Activated CD4-positive, alpha-beta T cell treated with anti-CD3 and anti-CD28 coated beads, Interleukin-2, amount 10 ng/mL, durations not matched to agents 24 days and 14 days (primary cell): ENCODE results near the gene IGSF6. TPM values are rescaled to one million over a fixed set of nuclear protein-coding genes. Genes with fewer than 3 reads are reported as not detected.
A peak's percentile ranks its signal among the peaks of the same experiment; 100 is the strongest.
"Not testable (repeated sequence)": the region's sequence is repeated elsewhere in the genome, so short reads cannot be mapped to it uniquely, and the experiment has no call there.

Experiments
- DNase-seq: peaks from one replicate; pipeline ENCODE4 v3.0.0; 2022
- H3K27ac Mint-ChIP-seq: one replicate; pipeline ENCODE4 v1.8.0; 2022; ENCODE audit warnings: mild to moderate bottlenecking, mixed read lengths
- H3K27me3 Mint-ChIP-seq: one replicate; pipeline ENCODE4 v1.8.0; 2022; ENCODE audit warnings: mixed read lengths
- H3K36me3 Mint-ChIP-seq: one replicate; pipeline ENCODE4 v1.8.0; 2022; ENCODE audit warnings: low read depth, mild to moderate bottlenecking, mixed read lengths
- H3K4me1 Mint-ChIP-seq: one replicate; pipeline ENCODE4 v1.8.0; 2021; ENCODE audit warnings: mixed read lengths
- H3K4me3 Mint-ChIP-seq: one replicate; pipeline ENCODE4 v1.8.0; 2022; ENCODE audit warnings: mild to moderate bottlenecking, moderate library complexity, mixed read lengths
- H3K9me3 Mint-ChIP-seq: one replicate; pipeline ENCODE4 v1.8.0; 2021; ENCODE audit warnings: mixed read lengths
- intact Hi-C: fragments of 100-400 bp; cut with micrococcal nuclease; formaldehyde crosslinking; loops from one replicate; pipeline ENCODE4 v1.15.1; 2023
- total RNA-seq: library from RNA; stranded (reverse); gene quantifications from 2 replicates; pipeline ENCODE4 v1.2.3, GENCODE V29; 2022

Gene IGSF6
- total RNA-seq, 1 donor from 2014 or later, result not detected

DNA sequence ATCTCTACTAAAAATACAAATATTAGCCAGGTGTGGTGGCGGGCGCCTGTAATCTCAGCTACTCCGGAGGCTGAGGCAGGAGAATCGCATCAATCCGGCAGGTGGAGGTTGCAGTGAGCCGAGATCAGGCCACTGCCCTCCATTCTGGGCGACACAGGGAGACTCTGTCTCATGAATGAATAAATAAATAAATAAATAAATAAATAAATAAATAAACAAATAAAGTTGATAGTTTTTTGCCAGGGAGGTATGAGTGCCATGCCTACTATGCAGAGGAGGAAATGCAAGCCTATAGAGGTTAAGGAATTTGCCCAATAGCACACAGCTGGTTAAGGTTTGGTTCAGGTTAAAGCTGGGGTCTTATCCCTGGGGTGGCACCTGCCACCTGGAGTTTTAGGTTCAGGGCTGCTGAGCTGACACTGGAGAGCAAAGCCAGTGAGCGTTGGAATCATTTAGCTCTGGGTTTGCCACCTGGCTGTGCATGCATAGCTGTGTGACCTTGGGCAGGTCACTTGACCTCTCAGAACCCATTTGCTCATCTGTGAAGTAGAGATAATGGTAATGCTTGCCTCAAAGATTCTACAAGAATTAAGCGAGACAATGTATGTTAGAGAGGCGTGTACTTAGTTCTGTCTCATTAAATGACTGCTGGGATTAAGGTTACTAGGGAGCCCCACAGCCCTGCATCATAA is 12.5 kb upstream of the IGSF6 start:
- peaks cover 8% of the 10 kb centered on the region for H3K4me1 Mint-ChIP-seq
- H3K4me3 Mint-ChIP-seq, result no peak overlapping the region
- H3K27me3 Mint-ChIP-seq, result peaks cover 22% of the 10 kb centered on the region
- H3K36me3 Mint-ChIP-seq, result no peaks in the 10 kb centered on the region
- no peak for DNase-seq
- H3K9me3 Mint-ChIP-seq, result no peaks in the 10 kb centered on the region
- intact Hi-C loops, result no loop called here
- H3K27ac Mint-ChIP-seq, result no peak overlapping the region

DNA sequence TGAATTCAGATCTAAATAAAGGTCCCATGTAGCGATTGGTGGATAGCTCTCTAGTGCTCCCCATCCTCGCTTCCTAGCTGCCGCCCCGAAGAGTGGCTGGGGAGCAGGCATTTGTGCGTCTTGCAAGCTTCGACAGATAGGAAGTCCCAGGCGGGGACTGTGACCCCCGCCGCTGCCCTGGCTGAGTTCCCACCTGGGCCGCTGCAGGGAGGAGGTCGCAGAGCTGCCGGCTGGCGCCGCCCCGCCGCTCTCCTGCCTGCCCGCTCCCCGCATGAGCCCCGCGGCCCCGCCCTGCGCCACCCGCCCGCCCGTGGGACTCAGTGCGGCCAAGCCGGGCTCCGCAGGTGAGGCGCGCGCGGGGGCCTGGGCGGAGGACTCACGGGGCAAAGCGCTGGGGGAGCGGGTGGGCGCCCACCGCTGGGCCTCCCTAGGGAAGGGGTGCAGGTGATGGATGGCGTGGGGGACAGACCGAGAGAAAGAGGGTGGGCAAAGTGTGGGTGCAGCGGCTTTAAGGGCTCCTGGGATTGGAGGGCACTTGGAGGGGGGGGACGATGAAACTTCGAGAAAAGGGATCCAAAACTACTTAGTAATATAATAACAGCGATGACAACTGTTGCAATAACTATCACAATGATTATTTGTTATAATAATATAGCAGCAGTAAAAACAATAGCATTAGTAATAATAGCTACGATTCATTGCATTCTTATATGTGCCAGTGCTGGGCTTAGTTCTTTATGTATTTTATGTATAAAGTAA is 11.7 kb upstream of the IGSF6 start, which contains the start of gene OTOA:
TSS of gene OTOA (plus strand) at position 80 of the 759 bp plus-strand sequence. CDS start 14,547 bp downstream, outside the sequence.
- Mint-ChIP-seq H3K4me3 (peak within 1 kb of the TSS; percentile 29), H3K4me1 (peaks cover 8% of the 10 kb centered on the region), H3K36me3 (no peaks in the 10 kb centered on the region), H3K27ac (no peak within 1 kb of the TSS), H3K9me3 (no peaks in the 10 kb centered on the region), H3K27me3 (peaks cover 18% of the 10 kb centered on the region)
- peak; percentile 61 for DNase-seq
- intact Hi-C loops, result no loop called here

DNA sequence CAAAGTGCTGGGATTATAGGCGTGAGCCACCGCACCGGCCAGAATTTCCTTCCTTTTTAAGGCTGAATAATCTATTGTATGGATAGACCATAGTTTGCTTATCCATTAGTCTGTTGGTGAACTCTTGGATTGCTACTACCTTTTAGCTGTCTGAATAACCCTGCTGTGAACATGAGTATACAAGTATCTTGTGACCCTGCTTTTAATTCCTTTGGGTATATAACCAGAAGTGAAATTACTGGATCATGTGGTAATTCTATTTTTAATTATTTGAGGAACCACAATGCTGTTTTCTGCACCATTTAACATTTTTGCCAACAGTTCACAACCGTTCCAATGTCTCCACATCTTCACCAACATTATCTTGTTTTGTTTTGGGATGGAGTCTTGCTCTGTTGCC is 6.7 kb upstream of the IGSF6 start:
- Mint-ChIP-seq H3K27ac (no peak overlapping the region), H3K36me3 (peaks cover 22% of the 10 kb centered on the region), H3K4me3 (no peak overlapping the region), H3K27me3 (peaks cover 8% of the 10 kb centered on the region), H3K9me3 (no peaks in the 10 kb centered on the region), H3K4me1 (peaks cover 33% of the 10 kb centered on the region)
- intact Hi-C loops, result loop anchor here (5.0 kb wide), 1 partner anchor 528 kb away; no protein-coding TSS in a partner anchor
- no peak for DNase-seq

DNA sequence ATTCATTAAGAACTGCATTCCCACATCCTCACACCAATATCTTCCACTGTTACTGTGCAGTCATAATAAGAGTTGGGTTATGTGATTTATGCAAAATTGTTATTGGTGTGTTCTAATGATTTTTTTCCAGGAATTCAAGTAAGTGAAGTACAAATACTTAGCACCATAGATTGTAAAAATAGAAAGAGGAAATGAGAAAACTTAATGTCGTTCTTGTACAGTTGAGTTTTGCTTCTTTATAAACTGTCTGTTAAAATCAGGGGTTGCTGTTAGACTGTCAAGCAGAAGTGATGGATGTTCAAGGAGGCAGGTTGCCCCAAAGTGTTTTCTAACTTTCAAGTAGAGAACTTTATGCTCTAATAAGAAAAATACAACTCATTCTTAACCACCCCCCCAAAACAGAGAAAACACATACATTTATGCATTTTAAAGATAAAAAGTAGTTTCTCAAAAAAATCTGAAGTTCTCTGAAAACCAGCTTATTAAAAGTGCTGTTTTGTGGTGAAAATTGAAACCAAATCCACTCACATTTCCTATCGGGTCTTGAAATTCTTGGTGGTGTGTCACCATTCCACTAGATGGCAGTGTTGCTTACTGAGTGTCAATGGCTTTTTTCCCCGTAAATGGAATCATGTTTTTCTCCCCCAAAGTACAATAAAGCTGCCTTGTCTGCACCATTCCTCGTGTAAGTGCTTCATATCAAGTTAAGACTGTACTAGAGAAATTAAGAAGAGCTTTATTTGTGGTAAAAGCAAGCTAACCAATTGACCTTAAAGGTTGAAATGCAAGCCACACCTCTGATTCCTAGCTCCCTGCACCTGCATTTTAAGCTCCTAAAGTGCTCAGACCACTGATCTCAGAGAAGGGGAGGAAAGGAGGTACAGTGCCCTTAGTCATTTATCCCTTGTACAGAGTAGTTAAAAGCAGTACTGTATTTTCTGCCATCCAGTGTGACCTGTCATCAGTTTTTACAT is 4.7 kb upstream of the IGSF6 start:
- intact Hi-C loops, result loop anchor here (1.0 to 5.0 kb wide), 2 partner anchors 51 to 530 kb away; no protein-coding TSS in a partner anchor

DNA sequence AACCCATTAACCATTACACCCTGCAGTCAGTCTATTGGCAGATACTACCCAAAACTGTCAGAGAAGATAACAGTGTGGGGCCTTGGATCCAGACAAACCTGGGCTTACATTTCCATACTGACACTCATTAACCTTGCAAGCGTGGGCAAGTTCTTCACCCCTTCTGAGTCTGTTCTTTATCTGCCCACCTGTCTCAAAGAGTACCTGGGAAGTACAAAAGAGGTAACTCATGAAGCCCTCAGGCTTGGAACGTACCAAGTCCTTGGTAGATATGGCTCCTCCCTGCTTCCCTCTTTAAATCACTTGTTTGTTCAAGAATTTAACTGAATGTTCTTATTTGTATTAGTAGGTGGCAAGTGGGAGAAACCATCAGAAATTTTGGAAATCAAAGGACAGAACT is 2.5 kb upstream of the IGSF6 start:
- Mint-ChIP-seq H3K4me1 (peaks cover 31% of the 10 kb centered on the region), H3K27me3 (no peaks in the 10 kb centered on the region), H3K27ac (no peak overlapping the region), H3K36me3 (peaks cover 23% of the 10 kb centered on the region), H3K4me3 (no peak overlapping the region), H3K9me3 (no peaks in the 10 kb centered on the region)
- no peak for DNase-seq
- intact Hi-C loops, result loop anchor here (5.0 kb wide), 1 partner anchor 532 kb away; no protein-coding TSS in a partner anchor

More for the DNA sequence above, 4.7 kb upstream of the IGSF6 start:
- Mint-ChIP-seq H3K4me3 (peak overlapping the region; percentile 26), H3K4me1 (peaks cover 39% of the 10 kb centered on the region), H3K27me3 (no peaks in the 10 kb centered on the region), H3K27ac (no peak overlapping the region), H3K9me3 (no peaks in the 10 kb centered on the region), H3K36me3 (peaks cover 22% of the 10 kb centered on the region)
- peak; percentile 86 for DNase-seq

DNA sequence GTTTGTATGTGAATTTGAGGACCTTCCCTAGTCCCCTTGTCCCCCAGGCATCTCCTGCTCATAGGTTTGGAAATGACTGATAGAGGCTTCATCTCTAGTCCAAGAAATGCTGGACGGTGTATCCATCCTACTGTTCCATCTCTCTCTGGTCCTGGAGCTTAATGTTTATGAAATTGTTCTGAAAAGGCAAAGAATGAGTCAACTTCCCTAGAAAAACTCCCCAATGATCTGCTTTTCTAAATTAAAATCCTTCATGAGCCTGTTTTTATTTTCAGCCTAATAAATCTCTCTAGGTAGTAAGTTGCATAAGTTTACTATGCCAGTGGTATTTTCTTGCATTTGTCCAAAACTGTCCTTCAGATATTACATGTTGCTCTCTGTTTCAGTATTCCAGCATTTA is 2.1 kb upstream of the IGSF6 start:
- peaks cover 23% of the 10 kb centered on the region for H3K36me3 Mint-ChIP-seq
- H3K4me1 Mint-ChIP-seq, result peaks cover 31% of the 10 kb centered on the region
- intact Hi-C loops, result no loop called here
- no peak overlapping the region for H3K4me3 Mint-ChIP-seq
- no peak for DNase-seq
- H3K9me3 Mint-ChIP-seq, result no peaks in the 10 kb centered on the region
- H3K27me3 Mint-ChIP-seq, result no peaks in the 10 kb centered on the region
- H3K27ac Mint-ChIP-seq, result peak overlapping the region; percentile 1

DNA sequence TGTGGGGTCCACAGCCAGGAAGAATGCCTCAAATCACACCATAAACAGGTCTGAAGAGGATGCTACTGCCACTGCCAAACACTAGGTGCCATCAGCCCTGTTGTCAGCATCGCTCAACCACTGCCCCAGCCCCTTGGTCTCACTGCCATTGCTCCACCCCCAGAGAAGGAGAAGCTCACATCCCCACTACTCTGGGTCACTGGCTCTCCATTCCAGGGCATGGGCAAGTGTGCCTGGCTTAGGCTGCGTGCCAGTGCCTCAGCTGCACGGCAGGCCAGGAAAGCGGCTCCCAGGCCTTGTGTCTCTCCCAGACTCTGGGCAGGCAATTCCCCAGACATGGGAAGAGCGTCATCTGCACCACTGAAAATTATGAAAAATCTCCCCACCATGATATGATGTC is 1.2 kb upstream of the IGSF6 start:
- no peak overlapping the region for H3K4me3 Mint-ChIP-seq
- intact Hi-C loops, result no loop called here
- peaks cover 34% of the 10 kb centered on the region for H3K4me1 Mint-ChIP-seq
- H3K9me3 Mint-ChIP-seq, result no peaks in the 10 kb centered on the region
- no peak overlapping the region for H3K27ac Mint-ChIP-seq
- peaks cover 23% of the 10 kb centered on the region for H3K36me3 Mint-ChIP-seq
- no peaks in the 10 kb centered on the region for H3K27me3 Mint-ChIP-seq
- no peak for DNase-seq

DNA sequence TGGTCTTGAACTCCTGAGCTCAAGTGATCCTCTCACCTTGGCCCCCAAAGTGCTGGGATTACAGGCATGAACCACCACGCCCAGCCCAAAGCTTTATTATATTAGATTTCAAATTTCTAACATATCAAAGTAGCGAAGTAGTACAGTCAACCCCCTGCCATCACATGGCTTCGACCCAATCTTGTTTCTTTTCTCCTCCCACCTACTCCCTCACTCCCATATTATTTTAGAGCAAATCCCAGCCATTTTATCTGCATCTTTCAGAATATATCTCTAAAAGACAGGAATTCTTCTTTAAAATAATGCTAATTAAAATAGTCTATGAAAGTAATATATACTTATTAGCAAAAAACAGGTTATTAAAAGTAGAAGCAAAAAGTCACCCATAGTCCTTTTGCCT is 893 bp downstream of the IGSF6 start:
- Mint-ChIP-seq H3K9me3 (no peaks in the 10 kb centered on the region), H3K27me3 (no peaks in the 10 kb centered on the region), H3K27ac (no peak overlapping the region), H3K4me1 (peaks cover 34% of the 10 kb centered on the region), H3K36me3 (peaks cover 25% of the 10 kb centered on the region), H3K4me3 (no peak overlapping the region)
- intact Hi-C loops, result no loop called here
- DNase-seq, result no peak

DNA sequence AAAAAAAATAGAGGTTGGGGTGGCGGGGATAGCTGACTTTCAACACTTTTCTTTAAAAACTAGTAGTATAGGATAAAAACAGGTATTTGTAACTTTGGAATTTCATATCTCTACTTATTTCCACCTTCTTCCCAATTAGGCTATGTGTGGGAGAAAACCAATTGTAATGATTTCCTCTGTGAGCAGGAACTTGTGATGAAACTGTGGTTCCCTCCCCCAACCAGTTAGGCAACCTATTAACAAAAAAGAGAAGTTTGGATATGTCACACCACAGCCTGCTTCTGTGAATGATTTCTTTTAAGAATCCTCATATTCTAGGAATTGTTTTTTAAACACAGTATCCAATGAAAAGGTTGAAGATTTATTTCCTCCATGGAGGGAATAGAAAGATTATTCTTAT is 1.9 kb downstream of the IGSF6 start:
- no peaks in the 10 kb centered on the region for H3K9me3 Mint-ChIP-seq
- H3K36me3 Mint-ChIP-seq, result peaks cover 16% of the 10 kb centered on the region
- H3K27ac Mint-ChIP-seq, result no peak overlapping the region
- intact Hi-C loops, result no loop called here
- H3K4me3 Mint-ChIP-seq, result no peak overlapping the region
- DNase-seq, result no peak
- H3K27me3 Mint-ChIP-seq, result no peaks in the 10 kb centered on the region
- peaks cover 39% of the 10 kb centered on the region for H3K4me1 Mint-ChIP-seq

DNA sequence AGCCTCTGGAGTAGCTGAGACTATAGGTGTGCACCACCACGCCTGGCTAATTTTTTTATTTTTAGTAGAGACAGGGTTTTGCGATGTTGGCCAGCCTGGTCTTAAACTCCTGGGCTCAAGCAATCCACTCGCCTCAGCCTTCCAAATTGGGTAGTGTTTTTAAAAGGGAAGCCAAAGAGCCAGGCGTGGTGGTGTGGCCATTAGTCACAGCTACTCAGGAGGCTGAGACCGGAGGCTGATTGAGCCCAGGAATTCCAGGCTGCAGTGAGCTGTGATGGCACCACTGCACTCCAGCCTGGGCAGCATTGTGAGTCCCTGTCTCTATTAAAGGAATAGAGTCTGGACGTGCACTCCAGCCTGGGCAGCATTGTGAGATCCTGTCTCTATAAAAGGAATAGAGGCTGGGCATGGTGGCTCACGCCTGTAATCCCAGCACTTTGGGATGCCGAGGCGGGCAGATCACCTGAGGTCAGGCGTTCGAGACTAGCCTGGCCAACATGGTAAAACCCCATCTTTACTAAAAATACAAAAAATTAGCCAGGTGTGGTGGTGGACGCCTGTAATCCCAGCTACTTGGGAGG is 2.5 kb downstream of the IGSF6 start:
- H3K27me3 Mint-ChIP-seq, H3K4me3 Mint-ChIP-seq, DNase-seq, H3K9me3 Mint-ChIP-seq, H3K27ac Mint-ChIP-seq: not testable (repeated sequence)
- Mint-ChIP-seq H3K4me1 (peaks cover 42% of the 10 kb centered on the region), H3K36me3 (peaks cover 12% of the 10 kb centered on the region)
- intact Hi-C loops, result loop anchor here (5.0 kb wide), 1 partner anchor 302 kb away; the partner anchor contains the start of gene UQCRC2

DNA sequence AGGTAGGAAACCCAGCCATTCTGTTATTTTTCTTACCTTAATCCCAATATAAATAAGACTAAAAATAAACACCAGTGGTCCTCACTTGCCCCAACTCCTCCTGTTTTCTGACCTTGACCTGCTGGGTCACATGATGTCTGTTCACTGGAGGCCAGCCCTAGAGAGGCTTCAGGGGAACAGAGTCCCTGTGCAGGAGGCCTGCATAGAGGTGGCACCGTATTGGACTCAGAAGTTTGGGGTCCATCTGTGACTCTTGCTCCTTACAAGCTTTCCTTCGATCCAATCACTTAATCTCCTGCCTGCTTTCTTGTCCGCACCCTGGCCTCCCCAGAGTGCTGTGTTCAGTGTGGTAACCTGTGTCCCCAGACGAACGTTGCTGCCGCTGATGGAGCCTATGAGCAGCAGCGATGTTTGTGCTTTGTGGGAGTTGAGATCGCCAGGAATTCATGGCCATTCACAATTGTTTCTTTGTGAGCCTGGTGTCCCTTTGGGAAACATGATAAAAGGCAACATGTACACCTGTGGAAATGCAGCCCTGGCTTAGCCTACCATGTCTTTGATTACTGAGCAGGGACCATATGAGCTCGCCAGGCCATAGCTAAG is 4.7 kb downstream of the IGSF6 start:
- intact Hi-C loops, result loop anchor here (2.0 to 5.0 kb wide), 2 partner anchors 13 to 305 kb away; partner anchors contain the start of gene UQCRC2
- no peaks in the 10 kb centered on the region for H3K27me3 Mint-ChIP-seq
- DNase-seq, result no peak
- peak overlapping the region; percentile 42 for H3K4me3 Mint-ChIP-seq
- peak overlapping the region; percentile 91 for H3K27ac Mint-ChIP-seq
- peaks cover 8% of the 10 kb centered on the region for H3K36me3 Mint-ChIP-seq
- H3K4me1 Mint-ChIP-seq, result peaks cover 43% of the 10 kb centered on the region
- H3K9me3 Mint-ChIP-seq, result no peaks in the 10 kb centered on the region

DNA sequence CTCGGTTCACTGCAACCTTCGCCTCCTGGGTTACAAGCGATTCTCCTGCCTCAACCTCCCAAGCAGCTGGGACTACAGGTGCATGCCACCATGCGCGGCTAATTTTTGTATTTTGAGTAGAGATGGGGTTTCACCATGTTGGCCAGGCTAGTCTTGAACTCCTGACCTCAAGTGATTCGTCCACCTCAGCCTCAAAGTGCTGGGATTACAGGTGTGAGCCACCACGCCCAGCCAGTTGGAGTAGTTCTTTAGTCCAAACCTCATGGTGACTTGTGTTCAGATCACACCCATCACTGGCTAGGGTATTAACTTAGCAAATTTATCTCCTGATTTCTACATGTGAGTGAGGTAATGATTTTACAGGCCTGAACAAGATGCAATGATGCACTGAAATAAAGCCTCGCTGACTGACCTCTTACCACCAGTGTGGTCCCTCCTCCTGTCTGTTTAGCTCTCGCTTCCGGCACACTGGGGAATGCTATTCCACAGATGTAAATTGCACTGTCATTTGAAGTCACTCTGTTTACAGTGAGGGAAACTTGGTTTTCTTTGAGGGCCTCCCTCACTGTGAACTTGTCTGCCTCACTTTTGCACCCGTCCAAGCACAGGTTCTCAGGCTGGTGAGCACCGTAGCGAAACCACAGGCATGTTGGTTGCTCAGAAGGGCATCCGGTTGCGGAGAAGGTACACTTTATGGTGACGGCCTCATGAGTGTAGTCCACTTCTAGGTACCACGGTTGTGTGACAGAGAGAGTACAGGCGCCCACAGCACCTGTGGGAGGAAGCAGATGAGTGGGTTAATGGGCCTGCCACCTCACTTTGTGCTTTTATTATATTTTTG is 5.5 kb downstream of the IGSF6 start:
- Mint-ChIP-seq H3K4me1 (peaks cover 39% of the 10 kb centered on the region), H3K27me3 (no peaks in the 10 kb centered on the region), H3K4me3 (peak overlapping the region; percentile 78), H3K9me3 (no peaks in the 10 kb centered on the region), H3K36me3 (peaks cover 8% of the 10 kb centered on the region), H3K27ac (peak overlapping the region; percentile 91)
- peak; percentile 92 for DNase-seq
- intact Hi-C loops, result loop anchor here (2.0 to 5.0 kb wide), 2 partner anchors 14 to 305 kb away; partner anchors contain the start of gene UQCRC2
